WERI-Rb-1 (cell line): ENCODE data around the gene EBF4.

ENCODE experiments used
- DNase-seq: peaks from one replicate; pipeline ENCODE4 v3.0.0-alpha.2; 2020
- H3K27ac ChIP-seq: fragments of 250-450 bp; sonication (Bioruptor Pico); 2 replicates; pipeline ENCODE4 v1.5.1; 2020; ENCODE audit warnings: mild to moderate bottlenecking, moderate library complexity
- H3K27me3 ChIP-seq: fragments of 250-450 bp; sonication (Bioruptor Pico); 2 replicates; pipeline ENCODE4 v1.5.1; 2021; ENCODE audit warnings: mild to moderate bottlenecking, low read depth, moderate library complexity; ENCODE audit not compliant: insufficient read depth, severe bottlenecking
- H3K36me3 ChIP-seq: fragments of 250-450 bp; sonication (Bioruptor Pico); 2 replicates; pipeline ENCODE4 v1.5.1; 2020; ENCODE audit warnings: mild to moderate bottlenecking, moderate library complexity
- H3K4me3 ChIP-seq: 2 replicates; pipeline ENCODE4 v1.5.1; 2011; ENCODE audit warnings: low read depth, mild to moderate bottlenecking, control low read depth, low read length
- H3K9me3 ChIP-seq: fragments of 250-450 bp; sonication (Bioruptor Pico); 2 replicates; pipeline ENCODE4 v1.5.1; 2021; ENCODE audit warnings: mild to moderate bottlenecking, moderate library complexity; ENCODE audit not compliant: severe bottlenecking
- CTCF ChIP-seq: IDR thresholded peaks from 2 replicates; pipeline ENCODE4 v1.5.1; 2011; ENCODE audit warnings: low read depth, mild to moderate bottlenecking, control low read depth, inconsistent platforms, low read length

EBF4 gene

GRCh38 chr20:2783908-2784566, 91.5 kb downstream of the EBF4 start:
- TF ChIP-seq CTCF: no peak
- Histone ChIP-seq H3K9me3 (no peaks in the 10 kb centered on the region), H3K27me3 (no peaks in the 10 kb centered on the region), H3K27ac (no peak overlapping the region), H3K4me3 (no peak overlapping the region), H3K36me3 (no peaks in the 10 kb centered on the region; the same call in 1 of the 2 replicates)
- DNase-seq: no peak

- Histone ChIP-seq H3K4me3 (no peak overlapping the region), H3K27ac (no peak overlapping the region), H3K9me3 (no peaks in the 10 kb centered on the region), H3K36me3 (peaks cover 34% of the 10 kb centered on the region), H3K27me3 (no peaks in the 10 kb centered on the region)
- TF ChIP-seq CTCF: no peak
- no peak for DNase-seq
Measured at GRCh38 chr20:2793471-2793870, 100.9 kb downstream of the EBF4 start.

GRCh38 chr20:2794202-2794748, 101.7 kb downstream of the EBF4 start:
- Histone ChIP-seq H3K9me3 (no peaks in the 10 kb centered on the region), H3K4me3 (no peak overlapping the region), H3K27me3 (no peaks in the 10 kb centered on the region), H3K27ac (no peak overlapping the region), H3K36me3 (peaks cover 39% of the 10 kb centered on the region)
- TF ChIP-seq CTCF: no peak
- DNase-seq: no peak

- no peak for DNase-seq
- no peaks in the 10 kb centered on the region for H3K9me3 ChIP-seq
- no peak overlapping the region for H3K27ac ChIP-seq
- peaks cover 39% of the 10 kb centered on the region for H3K36me3 ChIP-seq
- TF ChIP-seq CTCF: no peak
- H3K4me3 ChIP-seq: no peak overlapping the region
- no peaks in the 10 kb centered on the region for H3K27me3 ChIP-seq
Measured at GRCh38 chr20:2794866-2795447, 102.4 kb downstream of the EBF4 start.

- no peak for DNase-seq
- peaks cover 39% of the 10 kb centered on the region for H3K36me3 ChIP-seq
- TF ChIP-seq CTCF: no peak
- H3K4me3 ChIP-seq: no peak overlapping the region
- H3K27ac ChIP-seq: no peak overlapping the region
- no peaks in the 10 kb centered on the region for H3K9me3 ChIP-seq
- no peaks in the 10 kb centered on the region for H3K27me3 ChIP-seq
Measured at GRCh38 chr20:2795451-2795850, 102.9 kb downstream of the EBF4 start.
